T-helper 2 cell treated with Interferon-gamma antibody and Interleukin-4, amounts not matched to agents 100 ng/mL and 5 ng/mL, for 36 hours (primary cell): ENCODE results near the gene NCKAP5. TPM values are rescaled to one million over a fixed set of nuclear protein-coding genes. Genes with fewer than 3 reads are reported as not detected.

ENCODE experiments used
- intact Hi-C: fragments of 100-400 bp; cut with micrococcal nuclease; formaldehyde crosslinking; loops from one replicate; pipeline ENCODE4 v1.15.1; 2023
- total RNA-seq: library from RNA; stranded (reverse); gene quantifications from 2 replicates; pipeline ENCODE4 v1.2.3, GENCODE V29; 2022

Gene NCKAP5
- total RNA-seq, 1 donor from 2014 or later, result not detected

DNA sequence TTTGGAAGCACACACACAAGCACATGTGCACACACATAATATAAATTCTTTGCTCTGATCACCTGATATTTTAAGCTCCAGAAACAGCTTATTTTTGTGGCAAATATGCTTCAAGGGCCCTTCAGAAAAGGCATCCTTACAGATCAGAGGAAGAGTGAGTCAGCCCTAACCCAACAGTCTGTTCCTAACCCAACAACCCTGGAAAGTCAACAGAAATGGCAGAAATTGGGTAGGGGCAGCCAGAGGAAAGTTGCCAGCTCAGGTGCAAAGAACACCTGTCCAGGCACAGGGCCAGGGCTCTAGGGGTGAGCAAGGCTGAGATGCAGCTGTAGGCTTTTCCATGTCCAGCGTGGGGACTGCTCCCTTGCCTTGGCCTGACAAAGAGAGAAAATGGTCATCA is 6.4 kb upstream of the NCKAP5 start:
- intact Hi-C loops, result no loop called here

DNA sequence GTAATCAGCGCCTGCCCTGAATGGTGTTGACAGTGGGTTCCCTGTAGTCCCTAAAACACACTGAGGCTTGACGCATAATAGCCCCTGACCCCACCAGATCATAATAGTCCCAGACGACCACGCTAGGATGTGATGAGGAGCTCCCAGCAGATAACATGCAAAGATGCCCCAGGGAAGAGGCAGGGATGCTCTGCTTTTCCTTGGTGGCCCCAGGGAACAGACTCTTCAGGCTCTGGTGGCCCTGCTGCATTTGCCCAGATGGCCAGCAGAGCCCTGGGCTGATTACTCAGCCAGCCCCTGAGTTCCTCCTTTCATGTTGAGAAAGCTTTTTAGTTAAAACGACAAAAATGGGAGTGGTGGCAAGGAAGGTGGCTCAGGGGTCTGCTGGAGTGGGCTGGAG is 5.9 kb upstream of the NCKAP5 start:
- intact Hi-C loops, result no loop called here

DNA sequence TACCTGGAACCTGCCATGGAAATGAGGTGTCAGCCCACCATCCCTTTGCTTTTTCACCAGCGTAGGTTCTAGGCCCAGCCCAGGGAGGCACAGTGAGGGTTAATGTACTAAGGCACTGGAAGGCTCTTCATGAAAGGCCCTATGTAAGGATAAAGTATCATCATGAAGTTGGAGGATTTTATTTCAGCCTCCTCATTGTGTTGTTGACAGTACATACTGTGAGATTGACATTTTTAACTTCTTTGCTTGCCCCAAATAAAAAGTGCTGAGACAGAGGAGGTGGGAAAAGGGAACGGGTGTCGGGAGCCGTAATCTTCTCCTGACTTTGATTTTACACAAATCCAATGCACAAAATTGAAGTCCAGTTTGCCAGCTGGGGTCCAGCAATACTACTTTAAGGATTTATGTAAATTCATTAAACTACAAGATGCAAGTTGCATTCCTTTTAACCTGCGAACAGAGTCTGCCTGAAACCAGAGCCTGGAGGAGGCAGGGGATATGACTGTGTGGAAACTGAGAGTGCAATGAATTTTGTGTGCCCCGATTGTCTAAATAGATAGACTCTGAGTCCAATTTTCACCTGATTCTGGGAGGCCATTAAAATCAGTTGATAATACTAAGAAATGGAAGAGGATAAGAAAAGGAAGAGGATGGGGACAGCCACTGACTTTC is 5.4 kb upstream of the NCKAP5 start:
- intact Hi-C loops, result no loop called here

DNA sequence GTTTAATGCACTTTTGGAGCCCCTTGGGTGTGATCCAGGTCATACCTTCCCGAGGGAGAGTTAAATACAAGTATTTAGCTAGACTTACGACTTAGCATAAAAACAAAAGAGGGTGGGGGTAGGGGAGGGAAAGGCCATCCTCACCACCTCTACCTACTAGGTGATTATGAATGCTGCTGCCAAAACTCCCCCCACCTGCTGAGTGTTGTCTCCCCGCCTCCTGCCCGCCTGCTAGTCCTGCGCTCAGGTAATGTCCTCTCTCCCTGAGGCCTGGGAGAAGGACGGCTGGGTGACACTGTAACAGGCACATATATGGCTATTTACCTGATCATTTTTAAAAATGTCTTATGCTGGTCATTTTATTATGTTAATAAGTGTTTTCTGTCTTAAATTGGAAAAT is 3.0 kb upstream of the NCKAP5 start:
- intact Hi-C loops, result no loop called here

DNA sequence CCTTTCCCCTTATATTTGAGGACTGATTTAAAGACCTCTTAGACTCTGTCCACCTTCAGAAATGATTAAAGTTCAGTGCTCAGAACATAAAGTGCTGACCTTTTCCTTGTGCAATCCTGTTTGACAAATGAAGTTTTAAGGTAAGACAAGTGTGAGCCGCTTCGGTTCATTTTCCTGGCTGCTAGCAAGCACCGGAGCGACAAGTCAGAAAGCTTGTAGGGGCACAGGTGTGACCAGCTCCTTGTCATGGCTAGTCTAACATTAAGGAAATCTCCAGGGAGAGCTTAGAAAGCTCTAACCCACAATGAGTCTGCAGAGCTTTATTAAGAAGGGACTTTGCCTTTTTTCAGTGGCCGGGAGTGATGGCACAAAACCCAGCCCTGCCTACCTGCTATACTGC is 2.3 kb upstream of the NCKAP5 start:
- intact Hi-C loops, result no loop called here

DNA sequence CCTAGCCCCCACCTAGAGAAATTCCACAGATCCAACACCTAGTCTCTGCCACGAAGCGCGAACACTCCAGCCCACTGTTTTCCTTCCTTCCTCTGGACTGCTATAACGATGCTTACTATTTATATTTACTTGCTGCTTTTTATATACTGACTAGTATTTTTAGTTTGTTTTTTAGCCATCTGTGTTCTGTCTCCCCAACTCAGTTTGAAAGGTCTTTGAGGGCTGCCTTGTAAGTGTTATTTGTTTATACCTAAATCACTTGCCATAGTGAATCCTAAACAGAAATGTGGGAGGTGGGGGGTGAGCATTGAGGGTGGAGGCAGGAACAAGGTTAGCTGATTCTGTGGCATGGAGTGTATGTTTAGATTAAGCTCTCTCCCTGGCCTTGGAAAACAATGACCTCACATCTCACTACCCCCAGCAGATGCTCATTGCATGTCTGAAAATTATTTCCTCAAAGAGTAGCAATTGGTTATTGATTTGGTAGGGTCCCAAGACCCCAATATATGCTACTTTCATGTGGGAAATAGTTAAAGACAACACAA is 1.1 kb upstream of the NCKAP5 start:
- intact Hi-C loops, result no loop called here

DNA sequence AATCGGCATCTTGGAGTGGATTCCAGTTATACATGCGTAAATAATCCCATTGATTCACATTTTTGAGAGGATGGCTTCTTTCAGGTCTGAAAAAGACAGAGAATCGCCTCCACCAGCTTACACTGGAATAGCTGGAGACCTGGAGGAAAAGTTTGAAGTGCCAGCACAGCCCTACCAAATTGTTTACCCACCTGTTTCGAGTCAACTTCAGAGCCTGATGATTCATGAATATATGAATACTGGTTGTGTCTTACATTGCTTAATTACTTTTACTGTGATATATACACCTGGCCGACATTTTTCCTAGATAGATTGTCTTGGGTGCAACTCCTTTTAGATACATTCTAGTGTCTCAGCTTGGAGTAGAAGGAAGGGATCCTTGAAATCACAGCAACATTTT is 335 bp upstream of the NCKAP5 start:
- intact Hi-C loops, result no loop called here

DNA sequence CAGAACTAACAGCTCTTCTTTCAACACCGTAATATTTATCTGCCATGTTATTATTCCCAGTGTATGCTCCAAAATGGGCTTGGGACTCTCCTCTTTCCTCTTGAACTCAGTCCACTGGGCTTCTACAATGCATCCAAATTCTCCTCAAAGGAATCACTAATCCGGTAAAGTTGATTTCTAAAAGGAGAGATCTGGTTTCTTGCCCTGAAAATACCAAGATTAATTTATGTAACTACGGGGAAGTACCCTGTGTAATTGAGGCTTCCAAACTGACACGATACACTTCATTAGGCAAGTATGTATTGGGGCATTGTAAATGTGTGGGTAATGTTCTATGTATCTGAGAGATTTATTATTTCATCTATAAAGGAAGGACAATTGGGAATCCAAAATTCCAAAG is 5.7 kb downstream of the NCKAP5 start:
- intact Hi-C loops, result loop anchor here (5.0 kb wide), 1 partner anchor 1015 kb away; no protein-coding TSS in a partner anchor

DNA sequence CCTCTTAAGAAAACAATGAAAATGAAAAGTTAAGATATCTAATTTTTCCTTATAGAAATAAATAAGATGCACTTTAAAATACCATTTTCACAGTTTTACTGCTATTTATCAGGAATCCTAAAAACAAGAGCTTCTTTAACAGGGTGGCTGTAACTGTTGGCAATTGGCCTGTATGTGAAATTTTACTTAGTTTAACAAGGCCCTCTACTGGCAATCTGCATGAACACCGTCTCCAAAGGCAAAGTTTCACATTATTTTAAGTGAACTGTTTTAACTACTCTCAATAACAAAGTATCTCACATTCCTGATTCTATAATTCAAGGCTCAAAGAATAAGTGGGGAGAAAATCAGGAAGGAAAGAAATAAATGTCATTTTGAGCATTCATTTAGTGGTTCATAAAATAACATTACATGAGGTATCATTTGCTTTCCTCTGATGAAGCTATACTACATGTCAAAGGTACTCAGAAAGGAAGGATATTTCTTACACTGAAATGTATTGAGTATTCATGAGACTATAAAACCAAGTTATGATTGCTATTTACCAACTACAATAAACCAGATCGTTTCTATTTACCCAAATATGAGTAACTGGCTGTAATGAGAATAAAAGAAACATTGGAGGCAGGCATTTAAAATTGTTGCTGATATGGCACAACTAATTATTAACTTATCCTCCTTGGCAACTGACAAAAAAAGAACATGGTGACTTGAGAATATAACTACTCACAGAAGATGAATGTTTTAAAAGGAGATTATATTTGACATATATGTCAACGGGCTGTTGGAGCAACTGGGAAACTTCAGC is 7.0 kb downstream of the NCKAP5 start:
- intact Hi-C loops, result loop anchor here (5.0 kb wide), 1 partner anchor 1014 kb away; no protein-coding TSS in a partner anchor

DNA sequence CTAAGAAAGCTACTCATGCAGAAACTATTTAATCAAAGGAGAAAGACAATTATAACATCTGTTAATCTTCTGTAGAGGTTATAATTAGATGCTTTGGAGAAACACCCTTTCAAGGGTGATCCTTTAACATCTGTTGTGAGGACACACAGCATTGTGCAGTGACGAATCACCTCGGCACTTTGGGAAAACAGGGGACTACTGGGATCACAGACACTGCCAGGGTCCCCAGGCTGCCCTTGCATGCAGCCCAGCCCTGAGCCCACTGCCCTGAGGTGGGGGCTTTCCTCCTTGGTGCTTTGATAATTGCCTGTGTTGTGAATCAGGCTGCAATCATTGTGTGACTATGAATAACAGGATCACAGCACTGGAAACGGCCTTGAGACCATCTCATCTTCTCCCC is 10.6 kb downstream of the NCKAP5 start:
- intact Hi-C loops, result no loop called here

DNA sequence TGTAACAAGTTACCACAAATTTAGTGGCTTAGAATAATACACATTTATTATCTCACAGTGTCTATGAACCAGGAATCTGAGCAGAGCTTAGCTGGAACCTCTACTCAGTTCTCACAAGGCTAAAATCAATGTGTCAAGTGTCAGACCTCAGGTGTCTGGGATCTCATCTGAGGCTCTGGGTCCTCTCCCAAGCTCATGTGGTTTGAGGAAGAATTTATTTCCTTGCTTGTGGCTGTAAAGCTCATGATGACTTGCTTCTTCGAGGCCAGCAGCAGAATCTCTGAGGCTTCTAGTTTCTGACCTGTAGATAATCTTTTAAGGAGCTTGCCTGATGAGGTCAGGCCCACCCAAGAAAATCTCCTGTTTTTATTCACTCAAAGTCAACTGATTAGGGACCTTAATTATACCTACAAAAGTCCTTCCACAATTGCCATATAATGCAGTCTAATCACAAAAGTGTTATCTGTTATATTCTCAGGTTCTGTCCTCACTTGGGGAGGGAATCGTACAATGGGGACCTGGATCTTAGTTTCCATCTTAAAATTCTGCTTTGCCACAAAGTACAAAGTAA is 14.3 kb downstream of the NCKAP5 start:
- intact Hi-C loops, result no loop called here

DNA sequence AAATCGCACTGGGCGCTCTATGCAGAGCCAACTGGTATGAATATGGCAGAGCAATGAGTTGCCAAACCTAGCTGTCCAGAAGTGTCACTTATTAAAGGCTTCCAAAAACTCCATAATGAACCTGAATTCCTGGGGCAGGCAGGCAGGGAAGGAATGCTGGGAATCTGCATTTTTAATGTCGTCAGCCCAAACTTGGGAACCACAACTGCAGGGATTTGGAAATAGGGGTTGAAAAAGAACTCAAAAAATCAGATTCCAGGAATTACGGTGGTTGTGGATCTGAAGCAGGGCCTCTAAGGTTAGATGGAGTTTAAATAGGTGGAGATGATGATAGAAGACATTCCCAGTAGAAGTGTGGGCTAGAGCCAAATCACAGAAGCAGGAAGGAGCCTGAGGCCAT is 15.0 kb downstream of the NCKAP5 start:
- intact Hi-C loops, result no loop called here

DNA sequence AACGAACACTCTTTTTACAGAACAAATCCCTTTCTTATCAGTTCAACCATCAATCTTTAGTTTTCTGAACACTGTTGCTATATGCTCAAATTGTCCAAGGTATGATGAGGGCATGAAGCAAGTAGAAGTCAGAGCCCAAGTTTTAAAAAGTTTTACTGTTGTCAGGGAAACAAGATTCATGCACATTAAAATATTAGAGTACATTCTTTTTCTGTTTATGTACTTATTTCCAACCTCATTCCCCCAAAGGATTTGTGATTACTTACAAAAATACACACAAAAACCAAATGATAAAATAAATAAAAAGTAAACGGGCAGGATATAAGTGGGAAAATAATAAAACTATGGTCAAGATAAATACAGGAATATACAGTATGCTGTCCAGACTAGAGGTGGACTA is 15.4 kb downstream of the NCKAP5 start:
- intact Hi-C loops, result no loop called here

DNA sequence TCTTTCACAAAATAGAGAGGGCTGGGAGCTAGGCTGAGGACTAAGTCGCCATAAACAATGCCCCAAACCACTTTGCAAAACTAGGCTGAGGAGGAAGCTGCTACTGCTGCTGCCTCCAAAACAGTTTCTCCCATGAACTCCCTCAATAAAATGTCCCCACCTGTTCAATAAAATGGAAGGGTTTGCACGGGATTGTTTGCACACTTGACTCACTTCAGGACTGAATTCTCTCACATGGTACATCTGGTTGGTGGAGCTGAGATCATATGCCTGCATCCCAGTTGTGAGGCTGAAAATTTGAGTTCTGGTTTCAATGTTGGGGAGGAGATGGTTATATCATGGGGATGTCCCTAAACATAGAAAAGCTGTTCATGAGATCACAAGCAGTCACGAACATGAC is 26.5 kb downstream of the NCKAP5 start:
- intact Hi-C loops, result no loop called here

DNA sequence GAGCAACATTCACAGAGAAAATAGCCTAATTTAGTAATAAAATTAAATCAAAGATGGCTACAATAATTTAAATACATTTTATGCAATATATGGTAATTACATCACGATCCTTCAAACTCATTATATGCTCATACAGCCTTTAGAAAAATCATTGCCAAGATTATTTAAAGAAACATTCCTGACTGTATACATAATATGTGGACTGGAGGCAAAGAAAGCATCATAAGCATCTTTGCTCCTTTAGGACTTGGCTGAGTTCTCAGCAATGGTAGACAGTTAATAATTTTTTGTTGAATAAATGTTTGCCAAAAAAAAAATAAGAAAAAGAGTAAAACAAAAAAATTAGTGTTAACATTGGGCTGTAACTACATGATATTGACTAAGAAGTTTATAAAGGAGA is 26.9 kb downstream of the NCKAP5 start:
- intact Hi-C loops, result no loop called here

DNA sequence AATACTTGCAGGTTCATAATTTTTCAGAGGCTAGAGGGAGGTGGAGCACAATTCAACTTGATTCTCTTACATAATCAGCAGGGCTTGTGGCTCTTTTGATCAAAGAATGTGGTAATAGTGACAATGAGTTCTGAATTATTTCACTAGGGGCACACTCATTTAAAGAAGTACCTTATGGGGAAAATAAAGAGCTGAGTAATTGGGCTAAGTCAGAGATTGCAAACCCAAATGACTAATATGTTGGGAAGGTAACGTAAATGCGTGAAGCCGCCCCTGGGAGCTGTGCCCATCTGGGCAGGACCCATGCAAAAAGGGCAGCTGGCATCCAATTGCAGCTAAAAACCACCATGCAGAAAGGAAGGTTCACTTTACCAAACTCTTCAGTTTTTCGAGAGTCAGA is 35.3 kb downstream of the NCKAP5 start:
- intact Hi-C loops, result no loop called here

DNA sequence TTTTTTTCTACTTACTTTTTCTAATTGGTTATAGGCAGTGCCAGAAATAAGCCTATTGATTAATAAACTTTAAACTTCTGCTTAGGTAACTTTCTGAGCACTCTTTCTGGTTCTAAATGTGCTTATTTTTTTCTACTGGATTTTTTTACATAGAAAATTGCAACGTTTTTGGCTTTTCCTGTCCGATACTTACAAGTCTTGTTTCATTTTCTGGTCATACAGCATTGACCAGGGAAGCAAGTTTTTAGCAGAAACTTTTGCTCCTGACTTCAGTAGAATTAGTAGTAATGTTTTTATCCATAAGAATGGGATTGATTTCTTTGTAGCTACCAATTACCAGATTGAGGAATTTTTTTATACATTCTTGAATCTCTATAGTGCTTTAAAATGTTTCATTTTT is 36.9 kb downstream of the NCKAP5 start:
- intact Hi-C loops, result no loop called here

DNA sequence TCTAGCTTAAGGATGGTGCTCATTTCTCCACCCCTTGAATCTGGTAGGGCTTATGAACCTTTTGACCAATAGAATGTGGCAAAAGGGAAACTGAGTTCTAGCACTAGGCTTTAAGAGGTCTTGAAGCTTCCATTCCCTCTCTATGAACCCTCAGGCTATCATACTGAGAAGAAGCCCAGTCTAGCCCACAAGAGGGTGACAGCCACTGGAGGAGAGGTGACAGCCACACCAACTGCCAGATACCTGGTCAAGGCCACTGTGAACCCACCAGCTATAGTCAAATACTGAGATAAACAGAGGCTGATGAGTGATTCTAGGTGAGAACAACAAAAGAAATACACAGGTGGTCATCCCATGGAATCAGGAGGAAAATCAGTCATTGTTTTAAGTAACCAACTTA is 37.6 kb downstream of the NCKAP5 start:
- intact Hi-C loops, result no loop called here

DNA sequence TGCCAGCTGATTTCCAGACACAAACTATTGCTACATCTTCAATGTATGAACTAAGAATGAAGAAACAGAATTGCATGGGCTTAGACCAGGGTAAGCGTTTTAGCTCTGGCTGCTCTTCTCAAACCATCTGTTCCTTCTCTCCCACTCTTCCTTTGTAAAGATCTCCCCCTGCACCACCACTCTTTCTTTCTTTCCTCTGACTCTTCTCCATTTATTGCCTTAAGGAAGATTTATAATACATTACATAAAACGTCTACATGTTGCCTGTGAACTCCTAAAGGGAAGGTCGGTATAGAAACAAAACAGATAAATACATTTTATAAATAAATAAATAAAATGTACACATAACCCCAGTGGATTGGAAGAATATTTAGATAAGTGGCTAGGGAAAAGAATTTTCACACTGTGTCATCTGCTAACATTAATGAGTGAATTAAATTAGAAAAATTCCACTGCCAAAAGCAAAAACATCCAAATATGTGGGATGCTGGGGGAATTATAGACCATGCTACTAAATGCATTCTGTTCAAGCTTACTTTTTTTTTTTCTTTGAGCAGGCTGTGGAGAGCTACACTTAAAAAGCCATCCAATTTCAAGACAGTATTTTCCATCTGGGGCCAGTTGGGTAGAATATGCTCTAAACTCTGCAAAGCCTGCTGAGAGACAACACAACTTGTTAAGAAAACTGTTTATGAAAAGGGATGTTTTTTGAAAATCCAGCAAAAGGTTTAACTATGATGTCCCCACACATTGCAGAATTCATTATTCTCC is 41.5 kb downstream of the NCKAP5 start:
- intact Hi-C loops, result no loop called here

DNA sequence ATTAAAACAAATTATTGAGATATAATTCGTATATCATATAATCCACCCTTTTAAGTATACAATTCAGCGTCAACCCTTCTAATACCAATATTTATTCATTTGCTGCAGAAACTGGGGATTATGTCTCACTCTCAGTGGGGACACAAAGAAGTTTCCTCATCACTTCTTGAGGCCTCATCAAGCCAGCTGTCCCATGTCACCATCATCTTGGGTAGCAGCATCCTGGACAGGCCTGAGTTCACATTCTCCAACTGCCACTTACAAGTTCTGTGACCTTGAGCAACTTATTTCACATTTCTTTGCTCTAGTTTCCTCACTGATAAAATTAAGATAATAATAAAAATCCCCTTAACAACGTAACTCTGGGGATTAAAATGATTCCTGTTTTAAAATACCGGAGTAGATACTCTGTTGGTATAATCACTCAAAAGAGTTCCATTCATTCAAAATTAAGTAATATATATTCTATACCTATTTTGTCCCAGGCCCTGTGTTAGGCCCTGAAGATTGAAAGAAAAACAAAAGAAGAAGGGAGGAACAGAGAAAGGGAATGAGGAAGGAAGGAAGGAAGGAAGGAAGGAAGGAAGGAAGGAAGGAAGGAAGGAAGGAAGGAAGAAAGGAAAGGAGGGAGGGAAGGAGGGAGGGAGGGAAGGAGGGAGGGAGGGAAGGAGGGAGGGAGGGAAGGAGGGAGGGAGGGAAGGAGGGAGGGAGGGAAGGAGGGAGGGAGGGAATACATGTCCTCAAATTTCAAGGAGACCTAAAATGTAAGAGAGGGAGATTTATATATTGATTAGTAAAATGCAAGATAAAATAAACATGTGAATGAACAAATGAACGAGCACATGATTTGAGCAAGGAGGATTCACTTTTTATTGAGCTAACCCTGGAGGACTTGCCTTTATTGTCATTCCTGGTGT is 42.4 kb downstream of the NCKAP5 start:
- intact Hi-C loops, result no loop called here

DNA sequence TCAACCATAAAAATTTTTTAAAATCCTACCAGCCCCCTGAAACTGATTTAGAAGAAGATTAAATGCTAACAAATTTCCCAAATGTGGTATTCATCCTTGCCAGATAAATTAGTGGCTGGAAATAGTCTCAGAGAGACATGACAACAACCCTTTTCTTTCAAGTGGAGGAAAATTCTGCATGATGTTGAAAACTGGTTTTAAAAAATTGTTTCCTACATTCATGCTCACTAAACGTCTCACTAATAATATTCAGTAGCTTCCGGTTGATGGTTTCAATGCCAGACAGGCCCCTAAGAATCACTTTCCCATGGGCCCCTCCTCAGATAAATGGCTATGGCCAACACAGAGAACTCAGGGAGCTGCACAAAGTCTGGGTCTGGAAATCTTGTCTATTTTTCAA is 43.2 kb downstream of the NCKAP5 start:
- intact Hi-C loops, result no loop called here
